Subcutaneous adipose tissue (tissue), 4 donors: ENCODE results near the gene GHR. TPM values are rescaled to one million over a fixed set of nuclear protein-coding genes. Genes with fewer than 3 reads are reported as not detected.

Experiments used
- CTCF ChIP-seq: fragments of 450-650 bp; IDR thresholded peaks from one replicate; pipeline ENCODE4 v1.5.1; 2016; ENCODE audit warnings: low read depth, mild to moderate bottlenecking, control low read depth, antibody characterized with exemption, moderate library complexity
- total RNA-seq, 4 donors: library from RNA; depleted of rRNA; stranded (reverse); fragments of >200 nt; gene quantifications; one replicate each; pipeline ENCODE4 v1.1.0, GENCODE V29; 2016

Gene GHR
- total RNA-seq, 4 donors from 2014 or later: 191 to 311 (median 280) TPM

DNA sequence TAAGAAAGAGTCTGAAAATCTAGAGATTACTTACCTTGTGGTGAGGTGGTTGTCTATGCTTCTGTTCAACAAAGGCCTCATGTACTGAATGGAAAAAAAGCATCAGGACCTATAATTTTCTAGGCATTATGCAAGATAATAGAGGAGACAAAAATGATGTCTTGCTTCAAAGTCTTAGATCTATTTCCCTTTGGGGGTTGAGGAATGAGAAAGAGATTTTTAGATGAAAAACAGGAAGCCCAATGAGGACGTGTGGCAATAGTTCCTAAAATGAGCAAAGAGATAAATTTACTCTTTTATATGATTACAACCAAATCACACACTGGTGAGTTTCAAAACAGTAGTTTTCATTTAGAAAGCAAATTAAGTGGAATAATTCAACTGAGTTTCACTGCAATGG, 99.5 kb downstream of the GHR start:
- TF ChIP-seq CTCF: no peak

DNA sequence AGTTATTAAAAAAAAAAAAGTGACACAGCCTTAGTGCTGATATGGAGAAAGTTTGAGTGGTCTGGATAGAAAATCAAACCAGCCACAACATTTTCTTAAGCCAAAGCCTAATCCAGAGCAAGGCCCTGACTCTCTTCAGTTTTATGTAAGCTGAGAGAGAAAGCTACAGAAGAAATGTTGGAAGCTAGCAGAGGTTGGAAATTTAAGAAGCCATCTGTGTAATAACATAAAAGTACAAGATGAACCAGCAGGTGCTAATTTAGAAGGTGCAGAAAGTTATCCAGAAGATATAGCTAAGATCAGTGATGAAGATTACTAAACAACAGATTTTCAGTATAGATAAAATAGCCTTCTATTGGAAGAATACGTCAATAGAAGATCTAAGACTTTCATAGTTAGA, 102.9 kb downstream of the GHR start:
- TF ChIP-seq CTCF: no peak

DNA sequence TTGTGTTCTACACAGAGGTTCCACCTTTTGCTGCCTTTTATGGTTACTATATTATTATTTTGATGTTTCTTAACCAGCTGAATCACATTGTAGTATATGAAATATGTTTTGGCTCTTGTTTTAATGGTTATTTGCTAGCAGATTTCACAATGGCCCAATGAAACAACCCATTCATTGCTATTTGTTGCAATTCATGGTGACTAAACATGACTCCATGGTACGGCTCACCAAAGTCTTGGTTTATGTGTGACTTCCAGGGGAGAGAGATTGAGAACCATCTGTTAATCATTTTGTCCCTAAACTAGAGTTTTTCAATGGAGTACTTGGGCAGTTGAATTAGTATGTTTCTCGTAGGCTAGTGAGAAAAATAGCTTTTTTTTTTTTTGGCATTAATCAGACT, 108.4 kb downstream of the GHR start:
- no peak for TF ChIP-seq CTCF

- TF ChIP-seq CTCF: no peak
Observed at GRCh38 chr5:42542106-42542505, 118.9 kb downstream of the GHR start.

DNA sequence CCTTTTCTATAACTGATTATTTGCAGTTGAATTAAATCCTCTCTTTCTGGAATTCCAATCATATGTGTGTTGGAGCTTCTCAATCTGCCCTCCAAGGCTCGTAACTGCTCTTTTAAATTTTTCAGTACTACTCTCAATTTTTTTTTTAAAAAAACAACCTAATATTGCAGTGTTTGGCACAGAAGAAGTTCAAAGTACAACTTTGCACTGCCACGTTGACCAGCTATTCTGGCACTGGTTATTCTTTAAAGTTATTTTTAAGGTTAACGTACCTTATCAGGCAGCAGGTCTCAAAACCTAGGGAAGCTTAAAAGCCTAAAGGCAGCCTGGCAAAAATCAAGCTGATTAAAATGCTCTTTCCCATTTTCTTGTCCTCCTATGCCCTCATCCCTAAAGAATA, 120.5 kb downstream of the GHR start:
- TF ChIP-seq CTCF: no peak

GRCh38 chr5:42545038-42545437, 121.8 kb downstream of the GHR start:
- no peak for TF ChIP-seq CTCF

DNA sequence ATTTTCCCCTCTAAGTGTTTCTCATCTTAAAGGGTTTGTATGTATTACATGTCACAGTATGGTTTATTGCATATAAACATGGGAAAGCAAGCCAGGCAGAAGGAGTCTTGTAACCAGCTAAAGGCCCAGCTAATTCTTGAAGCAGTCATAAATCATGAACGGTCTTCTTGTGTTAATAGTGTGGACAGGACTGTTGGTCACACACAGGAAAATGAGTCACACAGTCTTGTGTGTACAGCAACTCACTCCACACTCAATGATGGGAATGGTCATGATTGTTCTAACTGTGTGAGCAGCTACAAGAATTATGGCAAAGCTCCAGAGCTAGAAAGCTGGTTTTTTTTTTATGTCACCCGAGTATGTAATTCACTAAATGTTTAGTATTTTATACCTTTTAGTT, 123.9 kb downstream of the GHR start:
- no peak for TF ChIP-seq CTCF

DNA sequence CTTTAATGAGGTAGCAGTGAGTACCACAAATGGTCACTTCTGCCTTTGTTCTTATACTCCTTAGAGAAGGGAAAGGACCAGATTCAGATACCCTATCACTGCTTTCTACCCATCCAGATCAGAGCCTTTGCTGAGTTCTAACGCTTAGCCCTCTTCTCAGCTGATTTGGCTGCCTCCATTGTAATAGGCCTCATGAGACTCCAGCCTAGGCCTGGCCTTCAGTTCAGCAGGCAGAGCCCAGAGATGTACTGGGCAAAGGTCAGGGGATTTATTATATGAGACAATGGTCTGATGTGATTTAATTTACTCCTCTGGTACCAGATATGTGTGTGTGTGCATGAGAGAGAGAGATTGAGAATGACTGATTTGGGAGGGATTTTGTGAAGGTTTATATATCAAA, 124.7 kb downstream of the GHR start:
- TF ChIP-seq CTCF: no peak
